GM19395 (cell line): Measurements from ENCODE around the gene ELAPOR2.
"Not testable (repeated sequence)": the region's sequence is repeated elsewhere in the genome, so short reads cannot be mapped to it uniquely, and the experiment has no call there.

Experiments
- ATAC-seq: cut with Tn5 transposase; IDR thresholded peaks from one replicate; pipeline ENCODE4 v1.9.1; 2021; ENCODE audit warnings: mild to moderate bottlenecking, moderate library complexity; ENCODE audit not compliant: unreplicated experiment

Gene ELAPOR2, protein sequence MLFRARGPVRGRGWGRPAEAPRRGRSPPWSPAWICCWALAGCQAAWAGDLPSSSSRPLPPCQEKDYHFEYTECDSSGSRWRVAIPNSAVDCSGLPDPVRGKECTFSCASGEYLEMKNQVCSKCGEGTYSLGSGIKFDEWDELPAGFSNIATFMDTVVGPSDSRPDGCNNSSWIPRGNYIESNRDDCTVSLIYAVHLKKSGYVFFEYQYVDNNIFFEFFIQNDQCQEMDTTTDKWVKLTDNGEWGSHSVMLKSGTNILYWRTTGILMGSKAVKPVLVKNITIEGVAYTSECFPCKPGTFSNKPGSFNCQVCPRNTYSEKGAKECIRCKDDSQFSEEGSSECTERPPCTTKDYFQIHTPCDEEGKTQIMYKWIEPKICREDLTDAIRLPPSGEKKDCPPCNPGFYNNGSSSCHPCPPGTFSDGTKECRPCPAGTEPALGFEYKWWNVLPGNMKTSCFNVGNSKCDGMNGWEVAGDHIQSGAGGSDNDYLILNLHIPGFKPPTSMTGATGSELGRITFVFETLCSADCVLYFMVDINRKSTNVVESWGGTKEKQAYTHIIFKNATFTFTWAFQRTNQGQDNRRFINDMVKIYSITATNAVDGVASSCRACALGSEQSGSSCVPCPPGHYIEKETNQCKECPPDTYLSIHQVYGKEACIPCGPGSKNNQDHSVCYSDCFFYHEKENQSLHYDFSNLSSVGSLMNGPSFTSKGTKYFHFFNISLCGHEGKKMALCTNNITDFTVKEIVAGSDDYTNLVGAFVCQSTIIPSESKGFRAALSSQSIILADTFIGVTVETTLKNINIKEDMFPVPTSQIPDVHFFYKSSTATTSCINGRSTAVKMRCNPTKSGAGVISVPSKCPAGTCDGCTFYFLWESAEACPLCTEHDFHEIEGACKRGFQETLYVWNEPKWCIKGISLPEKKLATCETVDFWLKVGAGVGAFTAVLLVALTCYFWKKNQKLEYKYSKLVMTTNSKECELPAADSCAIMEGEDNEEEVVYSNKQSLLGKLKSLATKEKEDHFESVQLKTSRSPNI

DNA sequence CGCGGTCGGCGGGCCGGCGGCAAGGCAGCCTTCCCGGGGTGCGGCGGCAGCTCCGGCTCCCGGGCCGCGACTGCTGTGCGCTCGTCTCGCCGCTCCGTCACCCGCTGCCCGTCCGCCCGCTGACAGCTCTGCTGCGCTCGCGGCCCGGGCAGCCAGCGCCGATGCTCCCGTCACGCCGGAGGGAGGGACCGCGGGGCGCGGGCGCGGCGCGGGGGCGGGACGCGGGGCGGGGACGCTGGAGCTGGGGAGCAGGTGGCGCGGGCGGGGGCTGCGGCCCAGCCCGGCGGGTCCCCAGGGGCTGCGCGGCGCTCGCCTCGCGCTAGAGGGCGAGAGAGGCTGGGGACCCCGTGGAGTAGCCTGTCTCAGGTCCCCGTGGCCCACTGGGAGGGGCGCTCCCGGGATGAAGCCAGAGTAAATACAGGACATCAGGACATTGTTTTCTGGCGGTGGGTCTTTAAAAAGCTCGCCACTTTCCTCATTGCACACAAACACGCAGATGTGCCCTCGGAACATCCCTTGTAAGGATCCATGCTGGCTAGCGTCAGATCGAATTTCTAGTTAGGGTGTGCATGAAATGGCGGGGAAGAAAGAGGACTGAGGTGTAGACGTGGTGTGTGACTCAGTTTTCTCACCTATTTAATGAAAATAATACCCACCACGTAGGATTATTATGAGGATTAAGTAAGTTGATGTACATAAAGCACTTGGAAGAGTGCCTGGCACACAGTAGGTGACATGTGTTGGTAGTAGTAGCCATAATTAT lies at the start of gene ELAPOR2:
Gene ELAPOR2 (minus strand): TSS at position 130 of the 763 bp plus-strand sequence. CDS start 141 bp downstream, outside the sequence.
- ATAC-seq, result peak; percentile 97

- ATAC-seq, result peak; percentile 62
Measured at GRCh38 chr7:87107949-87108776, 48.7 kb upstream of the ELAPOR2 start.

- no peak for ATAC-seq
Measured at GRCh38 chr7:87106974-87107612, 47.6 kb upstream of the ELAPOR2 start.

GRCh38 chr7:87105401-87105800 lies 45.9 kb upstream of the ELAPOR2 start:
- no peak for ATAC-seq

- no peak for ATAC-seq
Measured at GRCh38 chr7:87100326-87100725, 40.9 kb upstream of the ELAPOR2 start.

DNA sequence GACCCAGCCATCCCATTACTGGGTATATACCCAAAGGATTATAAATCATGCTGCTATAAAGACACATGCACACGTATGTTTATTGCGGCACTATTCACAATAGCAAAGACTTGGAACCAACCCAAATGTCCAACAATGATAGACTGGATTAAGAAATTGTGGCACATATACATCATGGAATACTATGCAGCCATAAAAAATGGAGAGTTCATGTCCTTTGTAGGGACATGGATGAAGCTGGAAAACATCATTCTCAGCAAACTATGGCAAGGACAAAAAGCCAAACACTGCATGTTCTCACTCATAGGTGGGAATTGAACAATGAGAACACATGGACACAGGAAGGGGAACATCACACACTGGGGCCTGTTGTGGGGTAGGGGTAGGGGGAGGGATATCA lies 37.9 kb upstream of the ELAPOR2 start:
- not testable (repeated sequence) for ATAC-seq

DNA sequence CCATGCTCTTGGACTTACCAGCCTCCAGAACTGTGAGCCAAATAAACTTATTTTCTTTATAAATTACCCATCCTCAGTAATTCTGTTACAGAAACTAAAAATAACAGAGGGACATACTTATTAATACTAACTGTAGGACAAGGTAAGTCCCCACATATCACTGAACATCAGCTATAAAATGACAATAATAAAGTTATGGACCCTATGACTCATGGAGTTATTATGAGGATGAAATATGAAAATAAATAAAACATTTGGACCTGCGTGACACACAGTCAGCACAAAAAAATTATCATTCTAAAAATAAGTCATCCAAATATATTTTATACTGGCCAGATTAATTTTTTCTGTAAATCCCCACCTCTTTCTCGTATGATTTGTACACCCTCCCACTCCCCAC lies 34.9 kb upstream of the ELAPOR2 start:
- no peak for ATAC-seq

DNA sequence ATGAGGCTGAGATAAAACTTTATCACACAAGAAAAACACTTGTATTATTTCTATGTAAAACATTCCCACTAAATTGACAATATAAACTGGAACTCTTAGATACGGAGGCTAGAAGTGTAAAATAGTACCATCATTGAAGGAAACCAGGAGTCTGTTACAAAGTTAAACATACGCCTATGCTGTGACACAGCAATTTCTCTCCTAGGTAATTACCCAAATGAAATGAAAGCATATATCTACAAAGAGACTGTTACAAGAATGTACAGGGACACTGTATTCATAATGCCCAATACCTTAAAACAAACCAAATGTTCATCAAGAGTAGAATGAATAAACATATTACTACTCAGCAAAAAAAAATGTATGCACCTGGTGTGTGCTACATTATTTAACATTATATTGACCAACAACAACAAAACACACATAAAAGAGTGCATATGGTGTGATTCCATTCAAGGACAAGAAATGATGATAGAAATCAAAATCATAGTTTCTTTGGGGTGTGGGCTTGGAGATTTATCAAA lies 33.2 kb upstream of the ELAPOR2 start:
- ATAC-seq, result no peak

- ATAC-seq, result no peak
Measured at GRCh38 chr7:87091487-87092066, 32.1 kb upstream of the ELAPOR2 start.

DNA sequence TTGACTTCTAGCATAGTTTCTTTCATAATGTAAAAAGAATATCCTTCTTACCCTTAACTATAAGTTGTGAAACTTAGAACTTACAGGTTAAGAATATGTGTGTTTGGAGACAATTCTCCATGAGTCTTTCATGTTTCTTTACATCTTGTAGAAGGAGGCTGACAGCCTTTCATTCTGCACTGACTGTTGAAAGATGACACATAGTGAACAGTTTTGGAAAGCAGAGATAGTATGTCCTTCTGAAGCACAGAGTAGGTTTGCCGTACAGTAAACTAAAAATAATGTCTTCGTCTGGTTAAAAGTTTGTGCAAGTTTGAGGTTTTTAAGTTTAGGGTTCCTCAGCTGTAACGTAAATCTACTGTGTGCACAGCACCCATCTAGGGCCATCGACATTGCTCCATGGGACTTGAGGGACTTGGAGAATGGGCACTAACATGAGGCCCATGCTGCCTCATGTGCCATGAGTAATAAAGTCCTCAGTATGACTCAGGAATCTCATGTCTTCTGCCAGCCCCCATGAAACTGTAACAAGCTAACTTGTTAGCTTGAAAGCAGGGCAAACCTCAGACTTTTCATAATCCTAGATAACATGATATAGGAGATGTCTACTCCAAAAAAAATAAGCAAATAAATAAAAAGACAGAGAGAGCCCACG lies 24.5 kb upstream of the ELAPOR2 start:
- no peak for ATAC-seq

- ATAC-seq, result no peak
Measured at GRCh38 chr7:87082675-87083074, 23.2 kb upstream of the ELAPOR2 start.

GRCh38 chr7:87075671-87076404 lies 16.4 kb upstream of the ELAPOR2 start:
- ATAC-seq, result peak; percentile 87

DNA sequence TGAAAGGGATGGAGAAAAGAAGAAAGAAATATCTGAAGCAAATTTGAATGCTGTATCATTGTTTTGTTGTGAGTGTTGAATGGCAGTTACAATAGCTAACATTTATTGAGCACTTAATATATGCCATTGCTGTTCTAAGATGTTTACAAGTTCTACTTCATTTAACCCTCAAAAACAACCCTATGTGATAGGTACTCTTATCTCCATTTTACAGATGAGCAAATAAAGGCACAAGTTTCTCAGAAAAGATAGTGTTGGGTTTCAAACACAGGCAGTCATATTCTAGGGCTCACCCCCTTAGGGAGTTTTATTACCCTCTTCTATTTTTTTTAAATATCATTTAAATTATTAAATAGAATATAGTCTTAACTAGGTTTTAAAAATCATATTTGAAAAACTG lies 8.3 kb upstream of the ELAPOR2 start:
- ATAC-seq, result no peak

DNA sequence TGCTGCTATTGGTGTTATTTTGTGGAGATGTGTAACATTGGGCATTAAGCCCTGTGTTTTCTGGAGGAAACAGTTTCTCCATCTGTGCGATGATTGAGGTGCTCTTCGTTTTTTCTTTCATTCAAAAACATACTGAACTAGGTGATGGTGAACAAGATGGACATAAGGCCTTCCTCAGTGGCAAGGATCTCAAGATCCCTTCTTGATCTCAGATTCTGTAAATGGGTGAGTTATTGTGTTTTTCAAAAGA lies 759 bp upstream of the ELAPOR2 start:
- ATAC-seq, result no peak

- ATAC-seq, result peak; percentile 56
Measured at GRCh38 chr7:87058744-87059524, 520 bp downstream of the ELAPOR2 start.

GRCh38 chr7:87057210-87057609 lies 2.2 kb downstream of the ELAPOR2 start:
- no peak for ATAC-seq

DNA sequence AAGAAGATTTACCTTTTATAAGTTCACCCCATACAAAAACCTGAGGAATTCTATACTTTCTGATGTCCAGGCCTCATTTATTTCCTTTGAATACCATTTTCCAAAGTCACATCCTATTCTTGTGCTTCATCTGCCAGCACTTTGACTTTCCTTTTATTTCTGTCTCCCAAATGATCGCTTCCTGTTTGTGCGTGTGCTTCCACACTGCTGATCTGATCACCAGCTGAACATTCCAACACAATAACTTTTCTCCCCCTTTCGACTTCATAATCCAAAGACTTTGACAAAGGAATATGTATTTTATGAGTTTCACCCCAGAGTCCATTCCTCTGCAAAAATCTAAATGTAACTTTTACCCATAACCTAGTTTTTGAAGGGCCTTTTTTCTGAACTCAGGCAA lies 3.1 kb downstream of the ELAPOR2 start:
- ATAC-seq, result no peak
